Hepatocyte (in vitro differentiated cells): ENCODE measurements around the gene SLC13A3. TPM values are rescaled to one million over a fixed set of nuclear protein-coding genes. Genes with fewer than 3 reads are reported as not detected.

Experiments used
- DNase-seq: peaks from one replicate; pipeline ENCODE4 v3.0.0-alpha.2; 2016; ENCODE audit warnings: low spot score
- H2AFZ ChIP-seq: fragments of 200-600 bp; sonication (generic); 2 replicates; pipeline ENCODE4 v1.6.0; 2016; ENCODE audit warnings: antibody characterized with exemption, mild to moderate bottlenecking
- H3K27ac ChIP-seq: fragments of 200-600 bp; sonication (generic); 2 replicates; pipeline ENCODE4 v1.5.1; 2016; ENCODE audit warnings: mild to moderate bottlenecking
- H3K27me3 ChIP-seq: fragments of 200-600 bp; sonication (generic); 2 replicates; pipeline ENCODE4 v1.6.1; 2016
- H3K36me3 ChIP-seq: fragments of 200-600 bp; sonication (generic); replicated peaks from 2 replicates; pipeline ENCODE4 v1.5.1; 2016; ENCODE audit warnings: low read depth; ENCODE audit not compliant: insufficient read depth
- H3K4me1 ChIP-seq: fragments of 200-600 bp; sonication (generic); 2 replicates; pipeline ENCODE4 v1.5.1; 2016; ENCODE audit warnings: mild to moderate bottlenecking, moderate library complexity; ENCODE audit not compliant: insufficient read depth
- H3K4me2 ChIP-seq: fragments of 200-600 bp; sonication (generic); 2 replicates; pipeline ENCODE4 v1.6.0; 2016
- H3K4me3 ChIP-seq: fragments of 200-600 bp; sonication (generic); 2 replicates; pipeline ENCODE4 v1.5.1; 2016; ENCODE audit warnings: mild to moderate bottlenecking
- H3K79me2 ChIP-seq: fragments of 200-600 bp; sonication (generic); 2 replicates; pipeline ENCODE4 v1.6.0; 2017; ENCODE audit warnings: mild to moderate bottlenecking
- H3K9me2 ChIP-seq: fragments of 200-600 bp; sonication (generic); replicated peaks from 2 replicates; pipeline ENCODE4 v1.6.0; 2017; ENCODE audit warnings: mild to moderate bottlenecking; ENCODE audit not compliant: insufficient read depth
- H3K9me3 ChIP-seq: fragments of 200-600 bp; sonication (generic); 2 replicates; pipeline ENCODE4 v1.5.1; 2016; ENCODE audit warnings: low read depth, mild to moderate bottlenecking
- H4K20me1 ChIP-seq: fragments of 200-600 bp; sonication (generic); 2 replicates; pipeline ENCODE4 v1.6.0; 2016; ENCODE audit warnings: mild to moderate bottlenecking; ENCODE audit not compliant: insufficient read depth, poor library complexity, severe bottlenecking
- EZH2 ChIP-seq: fragments of 200-600 bp; sonication (generic); IDR thresholded peaks from 2 replicates; pipeline ENCODE4 v1.6.1; 2016; ENCODE audit warnings: antibody characterized with exemption, mild to moderate bottlenecking, borderline replicate concordance
- EZH2phosphoT487 ChIP-seq: fragments of 200-600 bp; sonication (generic); IDR thresholded peaks from one replicate; pipeline ENCODE4 v1.6.1; 2018; ENCODE audit warnings: antibody characterized with exemption, mild to moderate bottlenecking, low read depth, moderate library complexity; ENCODE audit not compliant: unreplicated experiment, severe bottlenecking
- WGBS: methylation state at CpG from one replicate; pipeline ENCODE4 v1.1.6; 2016; ENCODE audit warnings: low lambda C conversion rate; ENCODE audit errors: missing lambda C conversion rate; 5-methylcytosine and 5-hydroxymethylcytosine counted together
- polyA plus RNA-seq: library from polyadenylated mRNA; unstranded; fragments of >200 nt; fragmentation: Nextera tagmentation; extraction: Ambion mirVana; gene quantifications from 2 replicates; pipeline ENCODE4 v1.2.1, GENCODE V29; 2016
- total RNA-seq: library from RNA; depleted of rRNA; stranded (reverse); fragments of >200 nt; gene quantifications from 2 replicates; pipeline ENCODE4 v1.2.3, GENCODE V29; 2014
- TF ChIP-seq, protein P1 (sequence below): fragments of 200-600 bp; sonication (generic); IDR thresholded peaks from 2 replicates; pipeline ENCODE4 v1.5.1; 2016; ENCODE audit warnings: antibody characterized with exemption, mild to moderate bottlenecking; ENCODE audit not compliant: poor library complexity

SLC13A3 gene
- total and polyA plus RNA-seq, 2 experiments from 2014 or later, result 1.8 to 9.4 TPM

DNA sequence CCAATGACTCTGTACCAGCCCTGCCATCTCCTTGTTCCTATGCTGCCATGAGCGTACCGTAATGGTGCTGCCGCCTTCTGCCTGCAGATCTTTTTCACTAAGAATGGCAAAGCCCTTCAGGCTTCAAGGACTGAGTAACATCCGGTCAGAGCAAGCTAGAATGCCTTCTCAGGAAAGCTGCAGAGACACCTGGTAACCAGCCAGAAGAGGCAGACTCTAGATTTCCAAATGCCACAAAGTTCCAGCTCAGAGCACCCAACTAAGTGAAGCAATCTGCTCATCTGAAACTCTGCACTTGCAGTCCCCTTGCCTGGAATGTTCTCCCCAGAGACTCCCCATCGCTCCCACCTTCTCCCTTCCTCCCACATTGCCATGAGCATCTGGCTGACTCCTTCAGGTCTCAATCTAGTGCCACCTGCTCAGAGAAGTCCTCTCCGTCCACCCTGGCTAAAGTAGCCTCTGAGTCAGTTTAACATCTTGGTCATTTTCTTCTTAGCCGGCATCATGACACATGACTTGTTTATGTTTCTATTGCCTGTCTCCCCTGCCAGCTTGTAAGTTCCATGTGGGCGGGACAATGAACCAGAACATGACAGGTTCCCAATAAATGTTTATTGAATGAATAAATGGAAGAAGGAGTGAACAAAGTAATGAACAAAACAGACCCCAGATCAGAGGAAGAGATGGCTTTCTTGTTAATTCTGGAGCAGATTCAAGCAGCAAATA, 93.9 kb downstream of the SLC13A3 start:
- Histone ChIP-seq H4K20me1 (no peaks in the 10 kb centered on the region), H3K36me3 (no peaks in the 10 kb centered on the region), H3K9me2 (no peaks in the 10 kb centered on the region), H3K4me3 (no peak overlapping the region), H3K4me1 (no peaks in the 10 kb centered on the region), H3K4me2 (no peak overlapping the region), H2AFZ (no peak overlapping the region), H3K27ac (no peak overlapping the region), H3K9me3 (no peaks in the 10 kb centered on the region), H3K27me3 (no peaks in the 10 kb centered on the region), H3K79me2 (no peaks in the 10 kb centered on the region)
- no peak for DNase-seq
- WGBS, result 88% methylated on average over 8 of the region's 8 CpGs
- TF ChIP-seq, protein P1, sequence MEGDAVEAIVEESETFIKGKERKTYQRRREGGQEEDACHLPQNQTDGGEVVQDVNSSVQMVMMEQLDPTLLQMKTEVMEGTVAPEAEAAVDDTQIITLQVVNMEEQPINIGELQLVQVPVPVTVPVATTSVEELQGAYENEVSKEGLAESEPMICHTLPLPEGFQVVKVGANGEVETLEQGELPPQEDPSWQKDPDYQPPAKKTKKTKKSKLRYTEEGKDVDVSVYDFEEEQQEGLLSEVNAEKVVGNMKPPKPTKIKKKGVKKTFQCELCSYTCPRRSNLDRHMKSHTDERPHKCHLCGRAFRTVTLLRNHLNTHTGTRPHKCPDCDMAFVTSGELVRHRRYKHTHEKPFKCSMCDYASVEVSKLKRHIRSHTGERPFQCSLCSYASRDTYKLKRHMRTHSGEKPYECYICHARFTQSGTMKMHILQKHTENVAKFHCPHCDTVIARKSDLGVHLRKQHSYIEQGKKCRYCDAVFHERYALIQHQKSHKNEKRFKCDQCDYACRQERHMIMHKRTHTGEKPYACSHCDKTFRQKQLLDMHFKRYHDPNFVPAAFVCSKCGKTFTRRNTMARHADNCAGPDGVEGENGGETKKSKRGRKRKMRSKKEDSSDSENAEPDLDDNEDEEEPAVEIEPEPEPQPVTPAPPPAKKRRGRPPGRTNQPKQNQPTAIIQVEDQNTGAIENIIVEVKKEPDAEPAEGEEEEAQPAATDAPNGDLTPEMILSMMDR, result no peak
- TF ChIP-seq EZH2, result no peak
- TF ChIP-seq EZH2phosphoT487, result no peak

DNA sequence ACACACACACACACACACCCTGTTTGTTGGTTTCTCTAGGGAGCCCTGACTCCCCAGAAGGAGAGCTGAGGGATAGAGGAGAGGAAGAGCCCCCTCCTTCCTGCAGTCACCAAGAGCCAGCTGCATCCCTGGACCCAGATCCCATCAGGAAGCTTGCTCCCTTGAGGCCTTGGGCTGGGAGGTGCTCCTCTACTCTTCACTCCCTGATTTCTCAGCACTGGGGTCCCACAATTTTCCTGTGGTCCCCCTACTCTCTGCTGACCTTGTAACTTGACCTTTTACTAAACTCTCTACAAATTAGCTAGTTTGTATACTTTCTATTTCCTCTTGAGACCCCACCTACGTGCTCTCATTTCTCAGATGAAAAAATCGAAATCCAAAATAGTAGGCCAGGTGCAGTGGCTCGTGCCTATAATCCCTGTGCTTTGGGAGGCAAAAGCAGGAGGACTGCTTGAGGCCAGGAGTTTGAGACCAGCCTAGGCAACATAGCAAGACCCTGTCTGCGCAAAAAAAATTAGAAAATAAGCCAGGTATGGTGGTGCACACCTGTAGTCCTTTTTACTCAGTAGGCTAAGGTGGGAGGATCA, 95.8 kb downstream of the SLC13A3 start:
- Histone ChIP-seq H3K27me3 (no peaks in the 10 kb centered on the region), H3K9me3 (no peaks in the 10 kb centered on the region), H3K27ac (no peak overlapping the region), H3K4me3 (no peak overlapping the region), H2AFZ (no peak overlapping the region), H3K36me3 (no peaks in the 10 kb centered on the region), H3K79me2 (no peaks in the 10 kb centered on the region), H4K20me1 (no peaks in the 10 kb centered on the region), H3K4me2 (no peak overlapping the region), H3K4me1 (no peaks in the 10 kb centered on the region), H3K9me2 (no peaks in the 10 kb centered on the region)
- no peak for TF ChIP-seq EZH2
- TF ChIP-seq, protein P1, result no peak
- no peak for TF ChIP-seq EZH2phosphoT487
- no peak for DNase-seq
- 96% methylated on average over 4 of the region's 4 CpGs for WGBS

DNA sequence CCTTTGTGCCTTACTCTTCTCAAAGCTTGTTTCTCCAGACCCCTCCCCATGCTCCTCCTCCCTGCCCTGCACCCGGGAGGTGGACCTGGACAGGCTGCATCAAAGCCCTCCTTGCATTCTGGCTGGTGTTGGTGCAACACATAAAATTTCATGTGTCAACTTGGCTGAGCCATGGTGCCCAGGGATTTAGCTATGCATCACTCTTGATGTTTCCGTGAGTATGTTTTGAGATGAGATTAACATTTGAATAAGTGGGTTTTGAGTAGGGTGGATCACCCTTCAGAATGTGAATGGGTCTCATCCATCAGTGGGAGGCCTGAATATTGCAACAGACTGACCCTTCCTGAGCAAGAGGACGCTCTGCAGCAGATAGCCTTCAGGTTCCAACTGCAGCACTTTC, 96.4 kb downstream of the SLC13A3 start:
- H3K36me3 ChIP-seq, result no peaks in the 10 kb centered on the region
- 60% methylated on average over 3 of the region's 3 CpGs for WGBS
- H3K4me3 ChIP-seq, result no peak overlapping the region
- no peak for DNase-seq
- H3K79me2 ChIP-seq, result no peaks in the 10 kb centered on the region
- no peaks in the 10 kb centered on the region for H3K4me1 ChIP-seq
- H3K4me2 ChIP-seq, result no peak overlapping the region
- H3K9me2 ChIP-seq, result no peaks in the 10 kb centered on the region
- H4K20me1 ChIP-seq, result no peaks in the 10 kb centered on the region
- no peak for TF ChIP-seq EZH2
- no peak for TF ChIP-seq EZH2phosphoT487
- TF ChIP-seq, protein P1, result no peak
- H3K9me3 ChIP-seq, result no peaks in the 10 kb centered on the region
- no peaks in the 10 kb centered on the region for H3K27me3 ChIP-seq
- H2AFZ ChIP-seq, result no peak overlapping the region
- H3K27ac ChIP-seq, result no peak overlapping the region
